ENCODE measurements around the gene PTPN3. TPM values are rescaled to one million over a fixed set of nuclear protein-coding genes. Genes with fewer than 3 reads are reported as not detected.
"Not testable (repeated sequence)": the region's sequence is repeated elsewhere in the genome, so short reads cannot be mapped to it uniquely, and the experiment has no call there.

The PTPN3 gene
- total RNA-seq, 2 donors from 2014 or later, result 6.9 to 7.9 TPM

DNA sequence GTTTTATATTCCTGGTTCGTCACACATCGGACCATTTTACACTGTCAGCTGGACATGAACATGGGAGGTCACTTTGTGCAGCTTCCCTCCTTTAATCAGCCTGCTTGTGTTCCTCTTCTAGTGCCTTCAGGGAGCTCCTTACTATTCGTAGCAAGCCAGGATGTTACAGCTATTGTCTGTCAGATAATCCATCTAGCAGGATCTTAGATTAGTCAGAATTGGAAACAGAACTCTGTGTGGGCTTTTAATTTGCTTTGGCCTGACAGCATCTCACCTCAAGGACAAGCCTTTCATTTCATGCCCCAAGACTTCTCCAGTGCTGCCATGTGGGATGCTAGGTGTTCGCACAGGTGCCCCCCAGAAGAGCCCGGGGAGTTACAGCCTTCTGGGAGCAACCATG is 147.1 kb downstream of the PTPN3 start:
- Histone ChIP-seq H3K4me3 (no peak overlapping the region), H3K36me3 (no peaks in the 10 kb centered on the region), H3K4me1 (no peaks in the 10 kb centered on the region), H3K27me3 (no peaks in the 10 kb centered on the region), H3K27ac (no peak overlapping the region), H3K9me3 (no peaks in the 10 kb centered on the region)
- DNase-seq (ENCODE audit: low spot score), result no peak
- TF ChIP-seq, protein P1, sequence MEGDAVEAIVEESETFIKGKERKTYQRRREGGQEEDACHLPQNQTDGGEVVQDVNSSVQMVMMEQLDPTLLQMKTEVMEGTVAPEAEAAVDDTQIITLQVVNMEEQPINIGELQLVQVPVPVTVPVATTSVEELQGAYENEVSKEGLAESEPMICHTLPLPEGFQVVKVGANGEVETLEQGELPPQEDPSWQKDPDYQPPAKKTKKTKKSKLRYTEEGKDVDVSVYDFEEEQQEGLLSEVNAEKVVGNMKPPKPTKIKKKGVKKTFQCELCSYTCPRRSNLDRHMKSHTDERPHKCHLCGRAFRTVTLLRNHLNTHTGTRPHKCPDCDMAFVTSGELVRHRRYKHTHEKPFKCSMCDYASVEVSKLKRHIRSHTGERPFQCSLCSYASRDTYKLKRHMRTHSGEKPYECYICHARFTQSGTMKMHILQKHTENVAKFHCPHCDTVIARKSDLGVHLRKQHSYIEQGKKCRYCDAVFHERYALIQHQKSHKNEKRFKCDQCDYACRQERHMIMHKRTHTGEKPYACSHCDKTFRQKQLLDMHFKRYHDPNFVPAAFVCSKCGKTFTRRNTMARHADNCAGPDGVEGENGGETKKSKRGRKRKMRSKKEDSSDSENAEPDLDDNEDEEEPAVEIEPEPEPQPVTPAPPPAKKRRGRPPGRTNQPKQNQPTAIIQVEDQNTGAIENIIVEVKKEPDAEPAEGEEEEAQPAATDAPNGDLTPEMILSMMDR (IDR thresholded peaks at IDR 0.05), result no peak

DNA sequence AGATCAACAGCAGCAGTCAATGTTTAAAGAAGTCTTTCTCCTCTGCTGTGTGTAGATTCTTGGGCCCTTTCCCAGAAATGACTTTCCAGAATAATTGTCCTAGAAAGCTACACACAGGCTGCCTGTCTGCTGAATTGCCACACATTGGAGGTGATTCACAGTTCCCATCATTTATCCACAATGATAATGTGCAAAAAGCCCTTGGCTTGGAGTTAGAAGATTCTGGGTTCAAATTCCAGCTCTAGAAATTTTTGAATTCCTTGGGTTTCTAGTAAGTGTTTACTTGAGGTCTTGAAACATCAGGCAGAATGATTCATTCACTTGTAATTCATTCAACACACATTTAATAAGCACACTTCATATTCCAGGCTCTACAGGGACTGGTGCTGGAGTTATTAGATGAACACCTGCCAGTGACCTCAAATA is 148.7 kb downstream of the PTPN3 start:
- Histone ChIP-seq H3K4me3 (no peak overlapping the region), H3K9me3 (no peaks in the 10 kb centered on the region), H3K36me3 (no peaks in the 10 kb centered on the region), H3K4me1 (no peaks in the 10 kb centered on the region), H3K27me3 (no peaks in the 10 kb centered on the region), H3K27ac (no peak overlapping the region)
- no peak for DNase-seq (ENCODE audit: low spot score)
- TF ChIP-seq, protein P1 (IDR thresholded peaks at IDR 0.05), result no peak

DNA sequence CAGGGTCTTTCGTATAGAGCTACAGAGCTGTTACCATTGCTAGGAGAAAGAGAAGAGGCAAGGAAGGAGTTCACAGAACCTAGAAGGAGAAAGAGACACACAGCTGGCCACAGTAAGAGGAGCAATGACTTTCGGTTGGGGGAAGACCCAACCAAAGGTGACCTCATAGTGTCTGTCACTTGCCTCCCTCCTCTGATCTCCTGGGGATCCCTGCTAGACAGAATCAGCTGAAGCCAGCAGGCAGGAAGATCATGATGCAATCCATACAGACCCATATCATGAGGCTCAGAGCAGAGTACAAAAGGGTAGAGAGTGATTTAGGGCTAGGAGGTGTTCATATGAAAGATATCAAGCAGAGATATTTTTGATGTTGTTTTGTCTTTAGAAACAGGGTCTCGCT is 151.2 kb downstream of the PTPN3 start:
- Histone ChIP-seq H3K27me3 (no peaks in the 10 kb centered on the region), H3K9me3 (no peaks in the 10 kb centered on the region), H3K4me3 (no peak overlapping the region), H3K27ac (no peak overlapping the region), H3K4me1 (no peaks in the 10 kb centered on the region), H3K36me3 (no peaks in the 10 kb centered on the region)
- DNase-seq (ENCODE audit: low spot score), result no peak
- TF ChIP-seq, protein P1 (IDR thresholded peaks at IDR 0.05), result no peak

DNA sequence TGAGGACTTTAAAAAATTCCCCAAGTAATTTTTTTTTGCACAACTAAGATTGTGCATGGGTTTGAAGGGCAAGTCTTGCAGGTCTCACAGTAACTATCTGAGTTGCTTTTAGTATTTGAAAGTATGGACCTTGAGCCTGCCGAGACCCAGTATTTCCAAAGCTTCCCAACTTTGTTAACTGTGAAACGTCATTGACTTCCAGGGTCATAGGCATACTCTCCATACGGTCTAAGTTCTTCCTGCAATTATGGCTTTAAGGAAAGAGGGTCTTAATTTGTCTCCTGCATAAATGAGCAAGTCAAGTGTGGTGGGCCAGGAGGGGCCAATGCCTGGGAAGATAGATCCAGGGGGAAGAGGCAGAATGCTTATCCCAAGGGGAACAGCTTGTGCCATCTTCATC is 153.2 kb downstream of the PTPN3 start:
- DNase-seq (ENCODE audit: low spot score), result no peak
- Histone ChIP-seq H3K27me3 (no peaks in the 10 kb centered on the region), H3K27ac (no peak overlapping the region), H3K4me3 (no peak overlapping the region), H3K9me3 (no peaks in the 10 kb centered on the region), H3K36me3 (no peaks in the 10 kb centered on the region), H3K4me1 (no peaks in the 10 kb centered on the region)
- TF ChIP-seq, protein P1 (IDR thresholded peaks at IDR 0.05), result no peak

DNA sequence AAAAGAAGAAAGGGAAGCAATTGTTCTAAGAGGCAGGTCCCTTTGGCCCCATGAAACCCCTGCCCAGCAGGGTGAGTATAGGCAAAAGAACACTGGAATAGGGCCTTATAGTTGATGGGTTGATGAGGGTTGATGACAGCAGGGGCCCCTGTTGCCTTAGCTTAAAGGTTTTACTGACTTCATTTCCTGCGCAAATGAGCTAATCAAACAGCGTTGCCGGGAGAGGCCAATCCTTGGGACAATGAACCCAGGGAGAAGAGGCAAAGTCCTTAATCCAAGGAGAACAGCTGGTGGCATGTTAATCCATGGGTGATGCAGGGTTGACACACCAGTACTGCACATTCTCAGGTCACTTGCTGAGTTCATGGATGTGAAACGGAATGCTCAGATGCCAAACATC is 155.2 kb downstream of the PTPN3 start:
- no peaks in the 10 kb centered on the region for H3K27me3 ChIP-seq
- no peak for DNase-seq (ENCODE audit: low spot score)
- H3K36me3 ChIP-seq, result no peaks in the 10 kb centered on the region
- no peak overlapping the region for H3K4me3 ChIP-seq
- no peaks in the 10 kb centered on the region for H3K9me3 ChIP-seq
- no peaks in the 10 kb centered on the region for H3K4me1 ChIP-seq
- TF ChIP-seq, protein P1 (IDR thresholded peaks at IDR 0.05), result no peak
- no peak overlapping the region for H3K27ac ChIP-seq

DNA sequence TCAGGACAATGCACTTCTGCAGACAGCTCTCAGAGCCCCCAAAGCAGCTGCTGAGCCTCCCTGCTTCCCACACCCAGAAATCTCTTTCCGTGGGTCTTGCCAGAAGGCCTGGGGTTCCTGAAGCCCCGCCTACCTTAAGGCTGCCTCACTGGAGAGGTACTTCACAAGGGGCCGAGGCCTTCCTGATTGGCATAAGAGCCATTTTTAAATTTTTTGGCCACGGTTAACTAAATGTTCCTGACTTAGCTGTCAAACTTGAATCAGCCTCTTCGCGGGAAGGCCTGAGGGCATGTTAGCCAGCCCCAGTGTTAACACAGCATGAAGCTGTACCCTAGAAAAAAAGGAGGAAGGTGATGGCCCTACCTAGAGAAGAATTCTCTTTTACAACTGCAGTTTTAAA is 156.5 kb downstream of the PTPN3 start:
- Histone ChIP-seq H3K27ac (no peak overlapping the region), H3K4me3 (no peak overlapping the region), H3K27me3 (no peaks in the 10 kb centered on the region), H3K4me1 (no peaks in the 10 kb centered on the region), H3K9me3 (no peaks in the 10 kb centered on the region), H3K36me3 (no peaks in the 10 kb centered on the region)
- DNase-seq (ENCODE audit: low spot score), result no peak
- TF ChIP-seq, protein P1 (IDR thresholded peaks at IDR 0.05), result no peak

DNA sequence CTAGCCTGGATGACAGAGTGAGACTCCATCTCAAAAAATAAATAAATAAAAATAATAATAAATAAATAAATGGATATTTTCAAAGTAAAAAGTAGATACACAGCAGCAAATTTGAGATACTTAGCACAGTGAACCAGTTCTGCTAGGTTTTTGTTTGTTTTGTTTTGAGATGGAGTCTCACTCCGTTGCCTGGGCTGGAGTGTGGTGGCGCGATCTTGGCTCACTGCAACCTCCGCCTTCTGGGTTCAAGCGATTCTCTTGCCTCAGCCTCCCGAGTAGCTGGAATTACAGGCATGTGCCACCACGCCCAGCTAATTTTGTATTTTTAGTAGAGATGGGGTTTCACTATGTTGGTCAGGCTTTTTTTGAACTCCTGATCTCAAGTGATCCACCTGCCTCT is 157.1 kb downstream of the PTPN3 start:
- DNase-seq (ENCODE audit: low spot score); H3K4me1 ChIP-seq; H3K27me3 ChIP-seq; H3K27ac ChIP-seq; H3K4me3 ChIP-seq; H3K36me3 ChIP-seq; H3K9me3 ChIP-seq: not testable (repeated sequence)
